Mesenchymal stem cell (in vitro differentiated cells and primary cell): ENCODE data around the gene PCBP2.
"Not testable (repeated sequence)": the region's sequence is repeated elsewhere in the genome, so short reads cannot be mapped to it uniquely, and the experiment has no call there.

Source experiments
- DNase-seq: peaks from one replicate; pipeline ENCODE4 v3.0.0-alpha.2; 2013
- H2AFZ ChIP-seq: one replicate; pipeline ENCODE4 v1.6.1; 2013; ENCODE audit warnings: low read depth, mild to moderate bottlenecking, control low read depth, inconsistent platforms, low read length, moderate library complexity
- H2AK5ac ChIP-seq: 2 replicates; pipeline ENCODE4 v1.6.1; 2013; ENCODE audit warnings: low read length, moderate library complexity, mild to moderate bottlenecking, inconsistent platforms; ENCODE audit not compliant: severe bottlenecking
- H2BK120ac ChIP-seq: one replicate; pipeline ENCODE4 v1.6.1; 2013; ENCODE audit warnings: low read depth, mild to moderate bottlenecking, inconsistent platforms, low read length, moderate library complexity
- H2BK12ac ChIP-seq, 2 experiments: one replicate each; pipeline ENCODE4 v1.6.1; 2013; ENCODE audit warnings: inconsistent platforms in 2 of 2, low read length in 2 of 2, mild to moderate bottlenecking in 2 of 2, moderate library complexity in 2 of 2, control low read depth in 1 of 2
- H2BK15ac ChIP-seq: one replicate; pipeline ENCODE4 v1.6.1; 2013; ENCODE audit warnings: mild to moderate bottlenecking, low read depth, inconsistent platforms; ENCODE audit not compliant: poor library complexity, severe bottlenecking
- H2BK5ac ChIP-seq: 2 replicates; pipeline ENCODE4 v1.6.1; 2013; ENCODE audit warnings: low read depth, mild to moderate bottlenecking, low read length, control low read depth, inconsistent platforms; ENCODE audit not compliant: poor library complexity, severe bottlenecking
- H3K14ac ChIP-seq, 2 experiments: one replicate each; pipeline ENCODE4 v1.6.1; 2013; ENCODE audit warnings: inconsistent platforms in 2 of 2, low read length in 2 of 2, control low read depth in 1 of 2, mild to moderate bottlenecking in 1 of 2, moderate library complexity in 1 of 2
- H3K18ac ChIP-seq, 2 experiments: one replicate each; pipeline ENCODE4 v1.6.1; 2013; ENCODE audit warnings: inconsistent platforms in 2 of 2, low read length in 2 of 2, control low read depth in 1 of 2, low read depth in 1 of 2, mild to moderate bottlenecking in 1 of 2
- H3K23ac ChIP-seq, 2 experiments: one replicate each; pipeline ENCODE4 v1.6.1; 2013; ENCODE audit warnings: inconsistent platforms in 2 of 2, low read length in 2 of 2, mild to moderate bottlenecking in 2 of 2, moderate library complexity in 2 of 2, control low read depth in 1 of 2
- H3K27ac ChIP-seq: 2 replicates; pipeline ENCODE4 v1.5.1; 2013; ENCODE audit warnings: mild to moderate bottlenecking, moderate library complexity, low read length, control low read depth, inconsistent platforms; ENCODE audit not compliant: poor library complexity, severe bottlenecking
- H3K27me3 ChIP-seq, 2 experiments: 2 replicates each; pipeline versions ENCODE4 v1.6.1 to v1.7.0; 2013; ENCODE audit warnings: low read length in 2 of 2, mild to moderate bottlenecking in 2 of 2, moderate library complexity in 2 of 2, control low read depth in 1 of 2, inconsistent platforms in 1 of 2; ENCODE audit not compliant: control insufficient read depth in 1 of 2, insufficient read depth in 1 of 2
- H3K36me3 ChIP-seq, 2 experiments: 2 replicates each; pipeline versions ENCODE4 v1.6.1 to v1.7.0; 2013; ENCODE audit warnings: low read length in 2 of 2, control low read depth in 1 of 2, inconsistent platforms in 1 of 2, low read depth in 1 of 2, mild to moderate bottlenecking in 1 of 2; ENCODE audit not compliant: insufficient read depth in 2 of 2, control insufficient read depth in 1 of 2
- H3K4ac ChIP-seq, 2 experiments: one replicate each; pipeline ENCODE4 v1.6.1; 2013; ENCODE audit warnings: inconsistent platforms in 2 of 2, low read length in 2 of 2, mild to moderate bottlenecking in 2 of 2, moderate library complexity in 2 of 2, control low read depth in 1 of 2, low read depth in 1 of 2
- H3K4me1 ChIP-seq: 2 replicates; pipeline ENCODE4 v1.6.1; 2013; ENCODE audit warnings: low read depth, low read length, control low read depth; ENCODE audit not compliant: control insufficient read depth, insufficient read depth
- H3K4me2 ChIP-seq: 2 replicates; pipeline ENCODE4 v1.6.1; 2013; ENCODE audit warnings: low read length, mild to moderate bottlenecking, inconsistent platforms; ENCODE audit not compliant: poor library complexity, severe bottlenecking
- H3K4me3 ChIP-seq, 2 experiments: 2 replicates each; pipeline versions ENCODE4 v1.5.1 to v1.7.0; 2013; ENCODE audit warnings: low read length in 2 of 2, mild to moderate bottlenecking in 2 of 2, control low read depth in 1 of 2, low read depth in 1 of 2; ENCODE audit not compliant: insufficient read depth in 1 of 2
- H3K79me1 ChIP-seq: replicated peaks from 2 replicates; pipeline ENCODE4 v1.6.1; 2013; ENCODE audit warnings: mild to moderate bottlenecking, control low read depth, low read length, inconsistent platforms; ENCODE audit not compliant: poor library complexity, severe bottlenecking
- H3K9ac ChIP-seq: 2 replicates; pipeline ENCODE4 v1.7.0; 2013; ENCODE audit warnings: mild to moderate bottlenecking, low read length, moderate library complexity
- H3K9me3 ChIP-seq: 2 replicates; pipeline ENCODE4 v1.7.0; 2013; ENCODE audit warnings: mild to moderate bottlenecking, low read length; ENCODE audit not compliant: control insufficient read depth
- H4K8ac ChIP-seq: one replicate; pipeline ENCODE4 v1.6.1; 2013; ENCODE audit warnings: inconsistent platforms, mild to moderate bottlenecking, low read length, moderate library complexity
- H4K91ac ChIP-seq: one replicate; pipeline ENCODE4 v1.6.1; 2013; ENCODE audit warnings: mild to moderate bottlenecking, low read length, inconsistent platforms
- WGBS: methylation state at CpG from one replicate; pipeline ENCODE4 v1.1.7; 2013; ENCODE audit warnings: mixed read lengths; 5-methylcytosine and 5-hydroxymethylcytosine counted together

The PCBP2 gene

DNA sequence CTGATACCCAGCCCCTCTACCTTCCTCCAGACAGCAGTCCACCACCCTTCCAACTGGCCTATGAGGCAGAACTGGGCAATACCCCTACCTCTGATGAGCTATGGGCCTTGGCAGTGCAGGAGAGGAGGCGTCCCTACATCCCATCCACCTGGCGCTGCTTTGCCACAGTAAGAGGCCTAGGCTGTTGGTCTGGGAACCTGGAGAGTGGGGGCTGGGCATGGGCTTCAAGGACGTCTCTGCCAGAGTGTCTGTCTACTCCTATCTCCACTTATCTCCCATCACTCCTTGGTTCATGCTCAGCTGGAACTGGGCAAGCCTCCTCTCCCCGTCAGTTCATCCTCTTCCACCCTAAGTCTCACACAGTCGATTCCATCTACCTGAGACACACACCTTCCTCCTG is 21.8 kb upstream of the PCBP2 start:
- H2AK5ac ChIP-seq, result no peak overlapping the region
- H3K4me2 ChIP-seq, result no peak overlapping the region
- no peaks in the 10 kb centered on the region for H3K36me3 ChIP-seq
- H4K91ac ChIP-seq, result no peak overlapping the region
- H3K4me1 ChIP-seq, result peaks cover 7% of the 10 kb centered on the region
- no peak overlapping the region for H2BK15ac ChIP-seq
- H3K9ac ChIP-seq, result no peak overlapping the region
- no peak overlapping the region for H3K4me3 ChIP-seq
- H3K23ac ChIP-seq, result no peak overlapping the region
- DNase-seq, result no peak
- H2BK5ac ChIP-seq, result no peak overlapping the region
- 88% methylated on average over 5 of the region's 5 CpGs for WGBS
- H2AFZ ChIP-seq, result no peak overlapping the region
- H3K79me1 ChIP-seq, result no peaks in the 10 kb centered on the region
- H3K9me3 ChIP-seq, result no peaks in the 10 kb centered on the region
- no peak overlapping the region for H3K14ac ChIP-seq
- no peak overlapping the region for H3K27ac ChIP-seq
- H2BK120ac ChIP-seq, result no peak overlapping the region
- no peak overlapping the region for H2BK12ac ChIP-seq
- no peak overlapping the region for H3K18ac ChIP-seq
- H3K27me3 ChIP-seq, result no peaks in the 10 kb centered on the region
- H3K4ac ChIP-seq, result no peak overlapping the region
- no peak overlapping the region for H4K8ac ChIP-seq

DNA sequence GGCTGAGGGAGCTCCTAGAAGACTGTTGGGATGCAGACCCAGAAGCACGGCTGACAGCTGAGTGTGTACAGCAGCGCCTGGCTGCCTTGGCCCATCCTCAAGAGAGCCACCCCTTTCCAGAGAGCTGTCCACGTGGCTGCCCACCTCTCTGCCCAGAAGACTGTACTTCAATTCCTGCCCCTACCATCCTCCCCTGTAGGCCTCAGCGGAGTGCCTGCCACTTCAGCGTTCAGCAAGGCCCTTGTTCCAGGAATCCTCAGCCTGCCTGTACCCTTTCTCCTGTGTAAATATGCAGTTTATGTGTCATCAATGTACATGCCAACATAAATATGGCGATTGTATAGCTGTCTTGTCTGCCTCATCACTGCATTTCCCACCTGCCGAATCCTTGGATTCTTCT is 20.7 kb upstream of the PCBP2 start:
- peak overlapping the region in 1 of 2 experiments; percentile 21 for H3K4ac ChIP-seq
- 83% methylated on average over 6 of the region's 7 CpGs for WGBS
- peaks cover 7% of the 10 kb centered on the region for H3K4me1 ChIP-seq

DNA sequence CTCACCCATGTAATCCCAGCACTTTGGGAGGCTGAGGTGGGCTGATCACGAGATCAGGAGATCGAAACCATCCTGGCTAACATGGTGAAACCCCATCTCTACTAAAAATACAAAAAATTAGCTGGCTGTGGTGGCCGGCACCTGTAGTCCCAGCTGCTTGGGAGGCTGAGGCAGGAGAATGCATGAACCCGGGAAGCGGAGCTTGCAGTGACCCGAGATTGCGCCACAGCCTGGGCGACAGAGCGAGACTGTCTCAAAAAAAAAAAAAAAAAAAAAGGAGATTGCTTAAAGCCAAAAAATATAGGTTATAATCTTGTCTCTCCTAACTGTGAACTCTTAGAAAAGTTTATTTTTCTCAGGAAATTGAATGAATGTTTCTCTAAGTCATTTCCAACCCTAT is 16.6 kb upstream of the PCBP2 start:
- H3K18ac ChIP-seq, H3K27me3 ChIP-seq, H3K14ac ChIP-seq, H3K23ac ChIP-seq, H2AK5ac ChIP-seq, H3K27ac ChIP-seq, H3K4me1 ChIP-seq, H3K4ac ChIP-seq, H3K9ac ChIP-seq, H3K9me3 ChIP-seq, H3K36me3 ChIP-seq, H2BK15ac ChIP-seq, DNase-seq, H2BK120ac ChIP-seq, H2AFZ ChIP-seq, H4K91ac ChIP-seq, H4K8ac ChIP-seq, H3K79me1 ChIP-seq, H3K4me2 ChIP-seq, H3K4me3 ChIP-seq, H2BK5ac ChIP-seq, H2BK12ac ChIP-seq: not testable (repeated sequence)
- WGBS, result 95% methylated on average over 4 of the region's 9 CpGs

More for the DNA sequence above, 20.7 kb upstream of the PCBP2 start:
- H2BK12ac ChIP-seq, result no peak overlapping the region
- H3K4me3 ChIP-seq, result no peak overlapping the region
- H4K91ac ChIP-seq, result no peak overlapping the region
- no peak overlapping the region for H3K23ac ChIP-seq
- no peak overlapping the region for H3K4me2 ChIP-seq
- H2BK15ac ChIP-seq, result no peak overlapping the region
- no peaks in the 10 kb centered on the region for H3K36me3 ChIP-seq
- no peak overlapping the region for H2AK5ac ChIP-seq
- H2BK120ac ChIP-seq, result no peak overlapping the region
- H2AFZ ChIP-seq, result no peak overlapping the region
- DNase-seq, result no peak
- H3K79me1 ChIP-seq, result no peaks in the 10 kb centered on the region
- H3K27ac ChIP-seq, result no peak overlapping the region
- H2BK5ac ChIP-seq, result no peak overlapping the region
- H3K27me3 ChIP-seq, result no peaks in the 10 kb centered on the region
- H4K8ac ChIP-seq, result no peak overlapping the region
- H3K9me3 ChIP-seq, result no peaks in the 10 kb centered on the region
- no peak overlapping the region for H3K18ac ChIP-seq
- H3K14ac ChIP-seq, result no peak overlapping the region
- no peak overlapping the region for H3K9ac ChIP-seq

DNA sequence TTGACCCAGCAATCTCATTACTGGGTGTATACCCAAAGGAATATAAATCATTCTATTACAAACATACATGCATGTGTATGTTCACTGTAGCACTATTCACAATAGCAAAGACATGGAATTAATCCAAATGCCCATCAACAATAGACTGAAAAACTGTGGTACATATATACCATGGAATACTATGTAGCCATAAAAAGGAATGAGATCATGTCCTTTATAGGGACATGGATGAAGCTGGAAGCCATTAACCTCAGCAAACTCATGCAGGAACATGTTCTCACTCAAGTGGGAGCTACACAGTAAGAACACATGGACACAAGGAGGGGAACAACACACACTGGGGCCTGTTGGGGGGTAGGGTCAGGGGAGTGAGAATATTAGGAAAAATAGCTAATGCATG is 12.3 kb upstream of the PCBP2 start:
- H2BK5ac ChIP-seq, H3K18ac ChIP-seq, H2BK15ac ChIP-seq, H3K27ac ChIP-seq, H3K9me3 ChIP-seq, H3K9ac ChIP-seq, H2AFZ ChIP-seq, H3K4ac ChIP-seq, H2AK5ac ChIP-seq, H3K79me1 ChIP-seq, H3K27me3 ChIP-seq, H3K14ac ChIP-seq, H4K91ac ChIP-seq, H3K4me3 ChIP-seq, H2BK120ac ChIP-seq, DNase-seq, H3K23ac ChIP-seq, H3K4me2 ChIP-seq, H2BK12ac ChIP-seq: not testable (repeated sequence)
- H3K36me3 ChIP-seq, result peaks cover 0 to 16% of the 10 kb centered on the region in 2 experiments
- H4K8ac ChIP-seq, result peak overlapping the region; percentile 37
- H3K4me1 ChIP-seq, result peaks cover 11% of the 10 kb centered on the region
